Kidney epithelial cell (primary cell): ENCODE results near the gene SIGMAR1. TPM values are rescaled to one million over a fixed set of nuclear protein-coding genes. Genes with fewer than 3 reads are reported as not detected.

ENCODE experiments used
- DNase-seq: peaks from one replicate; pipeline ENCODE4 v3.0.0-alpha.2; 2010; ENCODE audit warnings: low read depth
- H3K27me3 ChIP-seq: 2 replicates; pipeline ENCODE4 v1.6.0; 2011; ENCODE audit warnings: low read length; ENCODE audit not compliant: control insufficient read depth, insufficient read depth
- H3K36me3 ChIP-seq: 2 replicates; pipeline ENCODE4 v1.5.1; 2011; ENCODE audit warnings: low read length; ENCODE audit not compliant: control insufficient read depth, insufficient read depth
- H3K4me3 ChIP-seq: 2 replicates; pipeline ENCODE4 v1.5.1; 2011; ENCODE audit warnings: low read depth, mild to moderate bottlenecking, control low read depth, low read length
- total RNA-seq: library from RNA; depleted of rRNA; stranded (reverse); fragments of >200 nt; gene quantifications from 2 replicates; pipeline ENCODE4 v1.2.3, GENCODE V29; 2015
- TF ChIP-seq, protein P1 (sequence below): IDR thresholded peaks from 2 replicates; pipeline ENCODE4 v1.5.1; 2011; ENCODE audit warnings: mild to moderate bottlenecking, moderate library complexity, low read length, control low read depth, inconsistent platforms; ENCODE audit not compliant: insufficient read depth, poor library complexity, severe bottlenecking

SIGMAR1 gene
- 121 and 129 TPM in 2 replicates for total RNA-seq

GRCh38 chr9:34637356-34638137 lies at the start of gene SIGMAR1:
TSS of gene SIGMAR1 (minus strand) at chr9:34637787. CDS start at chr9:34637697, 90 bp downstream.
- Histone ChIP-seq H3K4me3 (peak within 1 kb of the TSS; percentile 64), H3K36me3 (no peaks in the 10 kb centered on the region), H3K27me3 (no peaks in the 10 kb centered on the region)
- DNase-seq: peak; percentile 35
- TF ChIP-seq, protein P1, sequence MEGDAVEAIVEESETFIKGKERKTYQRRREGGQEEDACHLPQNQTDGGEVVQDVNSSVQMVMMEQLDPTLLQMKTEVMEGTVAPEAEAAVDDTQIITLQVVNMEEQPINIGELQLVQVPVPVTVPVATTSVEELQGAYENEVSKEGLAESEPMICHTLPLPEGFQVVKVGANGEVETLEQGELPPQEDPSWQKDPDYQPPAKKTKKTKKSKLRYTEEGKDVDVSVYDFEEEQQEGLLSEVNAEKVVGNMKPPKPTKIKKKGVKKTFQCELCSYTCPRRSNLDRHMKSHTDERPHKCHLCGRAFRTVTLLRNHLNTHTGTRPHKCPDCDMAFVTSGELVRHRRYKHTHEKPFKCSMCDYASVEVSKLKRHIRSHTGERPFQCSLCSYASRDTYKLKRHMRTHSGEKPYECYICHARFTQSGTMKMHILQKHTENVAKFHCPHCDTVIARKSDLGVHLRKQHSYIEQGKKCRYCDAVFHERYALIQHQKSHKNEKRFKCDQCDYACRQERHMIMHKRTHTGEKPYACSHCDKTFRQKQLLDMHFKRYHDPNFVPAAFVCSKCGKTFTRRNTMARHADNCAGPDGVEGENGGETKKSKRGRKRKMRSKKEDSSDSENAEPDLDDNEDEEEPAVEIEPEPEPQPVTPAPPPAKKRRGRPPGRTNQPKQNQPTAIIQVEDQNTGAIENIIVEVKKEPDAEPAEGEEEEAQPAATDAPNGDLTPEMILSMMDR: no peak

GRCh38 chr9:34686732-34687131 lies 49.1 kb upstream of the SIGMAR1 start:
- DNase-seq: no peak
- Histone ChIP-seq H3K27me3 (peaks cover 10% of the 10 kb centered on the region), H3K4me3 (no peak overlapping the region), H3K36me3 (no peaks in the 10 kb centered on the region)
- TF ChIP-seq, protein P1: no peak

- no peak for DNase-seq
- H3K36me3 ChIP-seq: no peaks in the 10 kb centered on the region
- peaks cover 10% of the 10 kb centered on the region for H3K27me3 ChIP-seq
- TF ChIP-seq, protein P1: no peak
- H3K4me3 ChIP-seq: no peak overlapping the region
These were observed 48.6 kb upstream of the SIGMAR1 start for GRCh38 chr9:34686231-34686630.

GRCh38 chr9:34685591-34685990 lies 48.0 kb upstream of the SIGMAR1 start:
- TF ChIP-seq, protein P1: no peak
- H3K27me3 ChIP-seq: peaks cover 10% of the 10 kb centered on the region
- DNase-seq: no peak
- H3K4me3 ChIP-seq: no peak overlapping the region
- H3K36me3 ChIP-seq: no peaks in the 10 kb centered on the region

GRCh38 chr9:34684816-34685215 lies 47.2 kb upstream of the SIGMAR1 start:
- H3K27me3 ChIP-seq: peaks cover 4% of the 10 kb centered on the region
- TF ChIP-seq, protein P1: no peak
- DNase-seq: no peak
- H3K36me3 ChIP-seq: no peaks in the 10 kb centered on the region
- no peak overlapping the region for H3K4me3 ChIP-seq

DNA sequence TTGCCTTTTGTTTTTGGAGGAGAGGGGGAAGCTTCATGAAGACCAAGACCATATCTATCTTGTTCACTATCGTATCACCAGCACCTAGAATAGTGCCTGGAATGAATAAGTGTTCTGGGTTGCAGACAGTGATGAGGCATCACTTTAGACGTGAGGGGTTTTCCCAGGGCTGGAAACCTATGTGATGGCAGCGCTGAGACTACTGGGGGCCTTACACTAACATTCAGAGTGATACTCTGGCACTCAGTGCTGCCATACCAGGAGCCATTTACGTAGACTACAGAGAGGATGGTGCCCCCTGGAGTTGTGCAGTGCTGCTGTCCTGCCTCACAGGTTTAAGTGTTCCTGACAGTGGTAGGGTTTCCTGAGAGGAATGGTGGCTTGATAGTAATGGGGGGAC lies 46.6 kb upstream of the SIGMAR1 start:
- H3K36me3 ChIP-seq: no peaks in the 10 kb centered on the region
- TF ChIP-seq, protein P1: no peak

More for the DNA sequence above, 46.6 kb upstream of the SIGMAR1 start:
- no peak for DNase-seq
- Histone ChIP-seq H3K27me3 (no peaks in the 10 kb centered on the region), H3K4me3 (no peak overlapping the region)
